CD4-positive, alpha-beta memory T cell (primary cell): ENCODE measurements around the gene TCF7L1. TPM values are rescaled to one million over a fixed set of nuclear protein-coding genes. Genes with fewer than 3 reads are reported as not detected.
A peak's percentile ranks its signal among the peaks of the same experiment; 100 is the strongest.

ENCODE experiments used
- CTCF ChIA-PET: fragments of 350-600 bp; sonication (Branson Sonifier 250); formaldehyde crosslinking; loops from one replicate; lab custom pipeline; 2021; ENCODE audit warnings: inconsistent platforms; ENCODE audit not compliant: partially characterized antibody; lab: Charles Lee
- POLR2A ChIA-PET: fragments of 350-600 bp; sonication (Branson Sonifier 250); formaldehyde crosslinking; loops from one replicate; lab custom pipeline; 2021; ENCODE audit not compliant: partially characterized antibody; lab: Charles Lee
- DNase-seq, 5 donors: peaks; one replicate each; pipeline versions ENCODE4 v3.0.0 to v3.0.0-alpha.2; 2020 to 2022; ENCODE audit warnings: mixed read lengths in 1 of 5
- H3K27ac ChIP-seq: one replicate; pipeline ENCODE4 v1.7.0; 2013; ENCODE audit warnings: low read depth, low read length
- H3K27me3 ChIP-seq: 2 replicates; pipeline ENCODE4 v1.7.0; 2013; ENCODE audit warnings: mild to moderate bottlenecking, low read length, moderate library complexity; ENCODE audit not compliant: insufficient read depth
- H3K36me3 ChIP-seq: 2 replicates; pipeline ENCODE4 v1.7.0; 2013; ENCODE audit warnings: mild to moderate bottlenecking, low read length, moderate library complexity; ENCODE audit not compliant: insufficient read depth
- H3K4me1 ChIP-seq: 2 replicates; pipeline ENCODE4 v1.7.0; 2013; ENCODE audit warnings: mild to moderate bottlenecking, low read length, moderate library complexity; ENCODE audit not compliant: insufficient read depth
- H3K4me3 ChIP-seq, 2 donors: one replicate each; pipeline ENCODE4 v1.7.0; 2013; ENCODE audit warnings: low read length in 2 of 2, mild to moderate bottlenecking in 1 of 2
- H3K9me3 ChIP-seq, 2 donors: one replicate each; pipeline ENCODE4 v1.7.0; 2013; ENCODE audit warnings: low read length in 2 of 2, control low read depth in 1 of 2; ENCODE audit not compliant: control insufficient read depth in 1 of 2
- H3K27ac Mint-ChIP-seq, 7 donors: one replicate each; pipeline ENCODE4 v1.8.0; 2020 to 2021; ENCODE audit warnings: mixed read lengths in 7 of 7, mild to moderate bottlenecking in 6 of 7, inconsistent platforms in 3 of 7, moderate library complexity in 3 of 7
- H3K27me3 Mint-ChIP-seq, 2 donors: one replicate each; pipeline ENCODE4 v1.8.0; 2020 to 2021; ENCODE audit warnings: mixed read lengths in 2 of 2
- H3K36me3 Mint-ChIP-seq, 2 donors: one replicate each; pipeline ENCODE4 v1.8.0; 2020 to 2021; ENCODE audit warnings: mixed read lengths in 2 of 2, inconsistent platforms in 1 of 2, mild to moderate bottlenecking in 1 of 2
- H3K4me1 Mint-ChIP-seq, 4 donors: one replicate each; pipeline ENCODE4 v1.8.0; 2020 to 2021; ENCODE audit warnings: mixed read lengths in 4 of 4, mild to moderate bottlenecking in 1 of 4
- H3K4me3 Mint-ChIP-seq, 8 donors: one replicate each; pipeline ENCODE4 v1.8.0; 2020 to 2021; ENCODE audit warnings: mixed read lengths in 8 of 8, mild to moderate bottlenecking in 7 of 8, moderate library complexity in 6 of 8, inconsistent platforms in 3 of 8
- H3K9me3 Mint-ChIP-seq, 8 donors: one replicate each; pipeline ENCODE4 v1.8.0; 2020 to 2021; ENCODE audit warnings: mixed read lengths in 8 of 8, mild to moderate bottlenecking in 5 of 8, inconsistent platforms in 3 of 8, moderate library complexity in 1 of 8
- intact Hi-C: fragments of 100-400 bp; cut with micrococcal nuclease; formaldehyde crosslinking; loops from one replicate; pipeline ENCODE4 v1.15.1; 2023
- polyA plus RNA-seq, 2 donors: library from polyadenylated mRNA; unstranded; fragments of 300-500 nt; fragmentation: Illumina TruSeq; gene quantifications; one replicate each; pipeline ENCODE4 v1.2.3, GENCODE V29; 2021
- total RNA-seq, 2 experiments: library from RNA; stranded (reverse); gene quantifications; one replicate each; pipeline ENCODE4 v1.2.3, GENCODE V29; 2021

Gene TCF7L1
- total and polyA plus RNA-seq, 4 experiments from 2014 or later: 0.06 TPM; not detected in 3

GRCh38 chr2:85132397-85132796, 795 bp upstream of the TCF7L1 start:
- CTCF ChIA-PET: no interaction called here
- Mint-ChIP-seq H3K9me3 (peaks cover 0 to 2% (median 0%) of the 10 kb centered on the region in 8 donors), H3K27ac (no peak overlapping the region), H3K27me3 (peaks cover 36 to 46% of the 10 kb centered on the region in 2 donors), H3K4me3 (peak overlapping the region; percentile 65 to 85 (median 77)), H3K4me1 (peaks cover 4 to 20% (median 12%) of the 10 kb centered on the region in 4 donors), H3K36me3 (no peaks in the 10 kb centered on the region)
- no peaks in the 10 kb centered on the region for H3K36me3 ChIP-seq
- H3K4me1 ChIP-seq: peaks cover 18% of the 10 kb centered on the region
- POLR2A ChIA-PET: no interaction called here
- peaks cover 16% of the 10 kb centered on the region for H3K27me3 ChIP-seq
- intact Hi-C loops: no loop called here
- H3K9me3 ChIP-seq: no peaks in the 10 kb centered on the region
- H3K4me3 ChIP-seq: no peak overlapping the region
- no peak for DNase-seq
- H3K27ac ChIP-seq: no peak overlapping the region

GRCh38 chr2:85133751-85134254, 611 bp downstream of the TCF7L1 start:
- intact Hi-C loops: no loop called here
- H3K4me1 ChIP-seq: peaks cover 18% of the 10 kb centered on the region
- Mint-ChIP-seq H3K36me3 (no peaks in the 10 kb centered on the region), H3K4me3 (peak overlapping the region in 5 of 8 donors; percentile 35 to 66 (median 47)), H3K27ac (no peak overlapping the region), H3K9me3 (peaks cover 0 to 2% (median 0%) of the 10 kb centered on the region in 8 donors), H3K27me3 (peaks cover 34 to 37% of the 10 kb centered on the region in 2 donors), H3K4me1 (peaks cover 4 to 20% (median 12%) of the 10 kb centered on the region in 4 donors)
- POLR2A ChIA-PET: no interaction called here
- H3K4me3 ChIP-seq: no peak overlapping the region
- H3K9me3 ChIP-seq: no peaks in the 10 kb centered on the region
- H3K27ac ChIP-seq: no peak overlapping the region
- H3K27me3 ChIP-seq: peaks cover 16% of the 10 kb centered on the region
- no peak for DNase-seq
- CTCF ChIA-PET: no interaction called here
- no peaks in the 10 kb centered on the region for H3K36me3 ChIP-seq

GRCh38 chr2:85134255-85134895, 1.2 kb downstream of the TCF7L1 start:
- Mint-ChIP-seq H3K27ac (no peak overlapping the region), H3K4me1 (peaks cover 4 to 20% (median 12%) of the 10 kb centered on the region in 4 donors), H3K9me3 (peaks cover 0 to 2% (median 0%) of the 10 kb centered on the region in 8 donors), H3K4me3 (peak overlapping the region in 7 of 8 donors; percentile 32 to 70 (median 53)), H3K36me3 (no peaks in the 10 kb centered on the region), H3K27me3 (peaks cover 36 to 37% of the 10 kb centered on the region in 2 donors)
- no peak overlapping the region for H3K27ac ChIP-seq
- H3K27me3 ChIP-seq: peaks cover 16% of the 10 kb centered on the region
- H3K4me3 ChIP-seq: no peak overlapping the region
- H3K4me1 ChIP-seq: peaks cover 18% of the 10 kb centered on the region
- no peaks in the 10 kb centered on the region for H3K36me3 ChIP-seq
- no peak for DNase-seq
- H3K9me3 ChIP-seq: no peaks in the 10 kb centered on the region
- ChIA-PET POLR2A (no interaction called here), CTCF (no interaction called here)
- intact Hi-C loops: no loop called here

DNA sequence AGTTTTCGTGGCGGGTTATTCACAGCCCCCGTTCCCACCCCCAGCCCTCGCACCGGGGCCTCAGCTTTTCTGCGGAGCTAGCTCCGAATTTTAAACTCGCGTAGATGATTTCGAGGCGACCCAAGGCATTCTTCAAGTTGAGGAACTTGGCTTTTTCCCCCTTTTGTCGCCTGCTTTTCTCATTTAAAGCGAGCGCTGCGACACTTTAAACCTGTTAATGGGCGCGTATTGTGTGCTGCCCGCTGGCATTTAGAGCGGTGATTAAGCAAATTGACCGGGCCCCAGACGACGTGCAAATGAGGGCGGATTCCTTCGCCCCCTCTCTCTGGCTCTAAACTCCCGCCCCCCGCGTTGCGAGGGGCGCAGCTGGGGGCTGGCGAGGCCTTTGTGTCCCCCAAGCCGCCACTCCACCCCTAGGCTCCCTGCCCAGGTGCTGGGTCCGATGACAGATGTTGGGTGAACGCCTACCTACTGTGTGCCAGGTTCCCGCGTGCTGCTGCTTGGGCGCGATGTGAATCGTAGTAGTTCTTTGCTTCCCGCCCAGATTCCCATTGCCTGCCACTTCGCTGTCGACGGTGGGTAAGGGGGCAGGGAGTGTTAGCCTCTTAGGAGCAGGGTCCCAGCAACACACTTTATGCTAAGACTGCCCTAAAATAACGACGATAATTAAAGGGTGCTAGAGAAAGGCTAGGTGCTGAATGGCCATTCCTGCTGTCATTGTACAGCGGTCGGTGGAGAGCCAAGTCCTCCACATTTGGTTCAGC, 1.9 kb downstream of the TCF7L1 start:
- H3K9me3 ChIP-seq: no peaks in the 10 kb centered on the region
- H3K4me1 Mint-ChIP-seq: peaks cover 4 to 20% (median 12%) of the 10 kb centered on the region in 4 donors
- H3K27me3 ChIP-seq: peaks cover 16% of the 10 kb centered on the region
- H3K27ac Mint-ChIP-seq: no peak overlapping the region
- H3K4me1 ChIP-seq: peaks cover 18% of the 10 kb centered on the region
- intact Hi-C loops: no loop called here
- H3K9me3 Mint-ChIP-seq: peaks cover 0 to 2% (median 0%) of the 10 kb centered on the region in 8 donors
- no peak for DNase-seq
- CTCF ChIA-PET: no interaction called here
- H3K36me3 ChIP-seq: no peaks in the 10 kb centered on the region
- no peak overlapping the region for H3K27ac ChIP-seq
- H3K36me3 Mint-ChIP-seq: no peaks in the 10 kb centered on the region
- H3K27me3 Mint-ChIP-seq: peaks cover 38 to 39% of the 10 kb centered on the region in 2 donors
- H3K4me3 Mint-ChIP-seq: peak overlapping the region in 7 of 8 donors; percentile 11 to 70 (median 53)
- no peak overlapping the region for H3K4me3 ChIP-seq
- POLR2A ChIA-PET: no interaction called here

- Histone ChIP-seq H3K27me3 (peaks cover 16% of the 10 kb centered on the region), H3K9me3 (no peaks in the 10 kb centered on the region), H3K4me3 (no peak overlapping the region), H3K4me1 (peaks cover 18% of the 10 kb centered on the region), H3K36me3 (no peaks in the 10 kb centered on the region), H3K27ac (no peak overlapping the region)
- H3K27ac Mint-ChIP-seq: no peak overlapping the region
- POLR2A ChIA-PET: no interaction called here
- intact Hi-C loops: no loop called here
- peaks cover 0 to 2% (median 0%) of the 10 kb centered on the region in 8 donors for H3K9me3 Mint-ChIP-seq
- CTCF ChIA-PET: no interaction called here
- H3K36me3 Mint-ChIP-seq: no peaks in the 10 kb centered on the region
- H3K27me3 Mint-ChIP-seq: peaks cover 36 to 37% of the 10 kb centered on the region in 2 donors
- peak overlapping the region in 3 of 8 donors; percentile 18 to 65 (median 43) for H3K4me3 Mint-ChIP-seq
- no peak for DNase-seq
- peaks cover 4 to 20% (median 12%) of the 10 kb centered on the region in 4 donors for H3K4me1 Mint-ChIP-seq
Observed at GRCh38 chr2:85135660-85135914, 2.4 kb downstream of the TCF7L1 start.

DNA sequence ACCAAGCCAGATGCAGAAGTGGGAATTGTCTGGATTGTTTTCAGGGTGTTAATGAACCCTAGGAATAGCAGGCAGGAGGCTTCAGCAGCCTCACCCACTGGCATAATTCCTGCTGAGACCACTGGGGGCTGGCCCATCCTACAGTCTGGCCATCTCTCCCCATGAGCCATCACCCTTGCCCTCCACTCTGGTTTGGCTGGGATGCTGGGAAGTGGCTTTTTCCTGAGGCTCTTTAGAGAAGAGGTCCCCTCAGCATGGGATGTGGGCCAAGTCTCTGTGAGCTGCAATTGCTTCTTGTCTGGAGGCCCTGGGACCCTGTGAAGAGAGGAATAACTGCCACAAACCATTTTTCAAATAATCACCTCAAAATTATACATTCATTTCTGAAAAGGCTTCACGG, 4.0 kb downstream of the TCF7L1 start:
- ChIA-PET POLR2A (no interaction called here), CTCF (no interaction called here)
- Histone ChIP-seq H3K36me3 (no peaks in the 10 kb centered on the region), H3K9me3 (no peaks in the 10 kb centered on the region), H3K4me3 (no peak overlapping the region), H3K27ac (no peak overlapping the region), H3K27me3 (peaks cover 6% of the 10 kb centered on the region), H3K4me1 (peaks cover 18% of the 10 kb centered on the region)
- H3K4me3 Mint-ChIP-seq: no peak overlapping the region
- no peak overlapping the region for H3K27ac Mint-ChIP-seq
- H3K36me3 Mint-ChIP-seq: no peaks in the 10 kb centered on the region
- DNase-seq: no peak
- peaks cover 0 to under 1% (median 0%) of the 10 kb centered on the region in 8 donors for H3K9me3 Mint-ChIP-seq
- intact Hi-C loops: no loop called here
- peaks cover 2 to 20% (median 10%) of the 10 kb centered on the region in 4 donors for H3K4me1 Mint-ChIP-seq
- peaks cover 39 to 40% of the 10 kb centered on the region in 2 donors for H3K27me3 Mint-ChIP-seq

DNA sequence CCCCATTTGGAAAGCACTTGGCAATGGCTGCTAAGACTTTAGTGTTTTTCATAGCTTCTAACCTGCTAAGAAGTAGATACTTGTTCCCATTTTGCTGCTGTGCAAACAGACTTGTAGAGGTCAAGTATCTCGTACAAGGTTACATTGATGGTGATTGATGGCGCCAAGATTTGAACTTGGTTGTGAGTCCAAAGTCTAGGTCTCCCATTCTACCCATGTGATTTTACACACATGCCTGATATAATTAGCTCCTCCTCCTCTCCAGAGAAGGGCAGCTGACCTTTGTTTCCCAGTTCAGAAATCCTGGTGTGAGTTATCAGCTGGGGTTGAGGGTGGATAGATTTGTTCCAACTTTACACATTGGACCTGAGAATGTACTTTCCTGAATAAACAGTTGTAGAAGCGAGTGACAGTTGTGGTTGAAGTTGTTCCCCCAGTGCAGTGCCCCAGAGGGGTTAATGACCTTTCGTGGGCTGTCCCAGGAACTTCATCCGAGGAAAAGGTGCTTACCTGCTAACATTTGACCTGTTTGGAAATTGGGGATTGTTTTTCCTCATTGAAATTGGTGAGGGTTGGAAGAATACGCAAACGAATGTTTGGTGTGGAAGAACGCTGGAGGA, 10.4 kb downstream of the TCF7L1 start:
- Mint-ChIP-seq H3K4me3 (no peak overlapping the region), H3K36me3 (no peaks in the 10 kb centered on the region), H3K4me1 (no peaks in the 10 kb centered on the region), H3K27ac (no peak overlapping the region), H3K27me3 (peaks cover 22 to 28% of the 10 kb centered on the region in 2 donors), H3K9me3 (no peaks in the 10 kb centered on the region)
- Histone ChIP-seq H3K36me3 (no peaks in the 10 kb centered on the region), H3K4me3 (no peak overlapping the region), H3K9me3 (no peaks in the 10 kb centered on the region), H3K4me1 (no peaks in the 10 kb centered on the region), H3K27me3 (no peaks in the 10 kb centered on the region), H3K27ac (no peak overlapping the region)
- no peak for DNase-seq
- intact Hi-C loops: no loop called here
- ChIA-PET CTCF (interaction anchor here (1.3 kb wide), 1 partner anchor 8 kb away, joined by 3 read pairs; no protein-coding TSS in a partner anchor), POLR2A (interaction anchor here (0.6 kb wide), 1 partner anchor 734 kb away, joined by 3 read pairs; no protein-coding TSS in a partner anchor)
